Stimulated activated CD8-positive, alpha-beta memory T cell treated with anti-CD3 and anti-CD28 coated beads, Interleukin-12 subunit alpha, Interleukin-12 subunit beta, amount 100 ng/mL, for 4 hours (primary cell): Measurements from ENCODE around the gene TK2.
"Not testable (repeated sequence)": the region's sequence is repeated elsewhere in the genome, so short reads cannot be mapped to it uniquely, and the experiment has no call there.

Source experiments
- DNase-seq: peaks from one replicate; pipeline ENCODE4 v3.0.0-alpha.2; 2020; ENCODE audit warnings: low read depth

TK2 gene

DNA sequence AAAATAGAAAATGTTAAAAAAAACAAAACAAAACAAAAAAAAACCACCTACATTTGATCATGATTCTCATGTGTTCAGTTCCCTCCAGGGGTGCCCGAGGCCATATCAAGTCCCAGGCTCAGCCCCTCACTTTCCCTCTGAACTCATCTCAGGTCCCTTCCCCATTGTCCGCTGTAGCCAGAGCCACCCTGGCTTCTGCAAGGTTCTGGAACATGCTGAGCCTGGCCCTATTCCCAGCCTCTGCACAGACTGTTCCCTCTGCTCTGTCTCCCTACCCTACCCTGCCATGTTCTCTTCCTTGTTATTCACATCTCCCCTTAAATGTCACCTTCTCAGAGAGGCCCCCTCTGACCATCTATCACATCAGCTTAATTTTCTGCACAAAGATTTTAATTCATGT, 46.9 kb downstream of the TK2 start:
- no peak for DNase-seq

DNA sequence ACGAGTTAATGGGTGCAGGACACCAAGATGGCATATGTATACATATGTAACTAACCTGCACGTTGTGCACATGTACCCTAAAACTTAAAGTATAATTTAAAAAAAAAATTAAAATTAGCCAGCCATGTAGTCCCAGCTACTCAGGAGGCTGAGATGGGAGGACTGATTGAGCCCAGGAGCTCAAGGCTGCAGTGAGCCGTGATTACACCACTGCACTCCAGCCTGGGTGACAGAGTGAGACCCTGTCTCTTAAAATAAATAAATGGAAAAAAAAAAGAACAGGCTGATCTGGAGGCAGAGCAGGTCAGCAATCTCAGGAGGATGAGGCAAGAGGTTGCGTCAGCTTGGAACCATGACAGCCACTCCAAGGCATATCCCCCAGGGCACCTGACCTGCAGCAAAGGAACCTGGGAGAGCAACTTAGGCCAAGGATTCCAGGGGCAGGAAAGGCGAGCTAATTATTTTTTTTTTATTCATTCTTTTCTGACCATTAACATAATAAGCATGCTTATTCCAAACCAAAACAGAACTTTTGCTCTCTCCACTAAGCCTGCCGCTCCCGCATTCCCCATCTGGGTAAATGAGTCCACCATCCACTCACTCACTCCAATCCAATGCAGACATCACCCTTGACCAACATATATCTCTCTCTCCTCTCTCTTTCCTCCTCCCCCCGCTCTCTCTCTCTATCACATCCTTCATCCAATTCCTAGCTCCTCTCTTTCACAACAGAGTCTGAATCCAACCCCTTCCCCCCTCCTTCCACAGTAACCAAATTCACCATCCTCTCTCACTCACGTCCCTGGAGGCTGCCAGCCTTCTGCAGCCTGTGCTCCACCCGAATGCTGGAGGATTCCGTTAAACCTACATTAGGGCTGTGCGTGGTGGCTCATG, 47.7 kb downstream of the TK2 start:
- DNase-seq: no peak

DNA sequence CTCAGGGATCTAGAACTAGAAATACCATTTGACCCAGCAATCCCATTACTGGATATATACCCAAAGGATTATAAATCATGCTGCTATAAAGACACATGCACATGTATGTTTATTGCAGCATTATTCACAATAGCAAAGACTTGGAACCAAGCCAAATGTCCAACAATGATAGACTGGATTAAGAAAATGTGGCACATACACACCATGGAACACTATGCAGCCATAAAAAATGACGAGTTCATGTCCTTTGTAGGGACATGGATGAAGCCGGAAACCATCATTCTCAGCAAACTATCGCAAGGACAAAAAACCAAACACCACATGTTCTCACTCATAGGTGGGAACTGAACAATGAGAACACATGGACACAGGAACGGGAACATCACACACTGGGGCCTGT, 48.4 kb downstream of the TK2 start:
- not testable (repeated sequence) for DNase-seq

DNA sequence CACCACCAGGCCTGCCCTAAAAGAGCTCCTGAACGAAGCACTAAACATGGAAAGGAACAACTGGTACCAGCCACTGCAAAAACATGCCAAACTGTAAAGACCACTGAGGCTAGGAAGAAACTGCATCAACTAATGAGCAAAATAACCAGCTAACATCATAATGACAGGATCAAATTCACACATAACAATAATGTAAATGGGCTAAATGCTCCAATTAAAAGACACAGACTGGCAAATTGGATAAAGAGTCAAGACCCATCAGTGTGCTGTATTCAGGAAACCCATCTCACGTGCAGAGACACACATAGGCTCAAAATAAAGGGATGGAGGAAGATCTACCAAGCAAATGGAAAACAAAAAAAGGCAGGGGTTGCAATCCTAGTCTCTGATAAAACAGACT, 52.0 kb downstream of the TK2 start:
- DNase-seq: not testable (repeated sequence)

DNA sequence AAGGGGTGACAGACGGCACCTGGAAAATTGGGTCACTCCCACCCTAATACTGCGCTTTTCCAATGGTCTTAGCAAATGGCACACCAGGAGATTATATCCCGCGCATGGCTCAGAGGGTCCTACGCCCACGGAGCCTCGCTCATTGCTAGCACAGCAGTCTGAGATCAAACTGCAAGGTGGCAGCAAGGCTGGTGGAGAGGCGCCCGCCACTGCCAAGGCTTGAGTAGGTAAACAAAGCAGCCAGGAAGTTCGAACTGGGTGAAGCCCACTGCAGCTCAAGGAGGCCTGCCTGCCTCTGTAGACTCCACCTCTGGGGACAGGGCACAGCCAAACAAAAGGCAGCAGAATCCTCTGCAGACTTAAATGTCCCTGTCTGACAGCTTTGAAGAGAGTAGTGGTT, 53.7 kb downstream of the TK2 start:
- DNase-seq: not testable (repeated sequence)

DNA sequence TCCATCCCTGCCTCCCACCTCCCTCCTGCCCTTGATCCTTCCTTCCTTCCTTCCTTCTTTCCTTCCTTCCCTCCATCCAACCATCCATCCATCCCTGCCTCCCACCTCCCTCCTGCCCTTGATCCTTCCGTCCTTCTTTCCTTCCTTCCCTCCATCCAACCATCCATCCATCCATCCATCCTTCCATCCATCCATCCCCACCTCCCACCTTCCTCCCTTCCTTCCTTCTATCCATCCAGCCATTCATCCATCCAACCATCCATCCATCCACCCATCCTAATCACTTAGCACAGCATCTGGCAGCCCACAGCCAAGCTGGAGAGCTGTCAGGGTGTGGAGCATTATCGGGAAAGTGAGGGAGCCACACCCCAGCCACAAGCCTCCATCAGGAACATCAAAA, 54.5 kb downstream of the TK2 start:
- DNase-seq: no peak

DNA sequence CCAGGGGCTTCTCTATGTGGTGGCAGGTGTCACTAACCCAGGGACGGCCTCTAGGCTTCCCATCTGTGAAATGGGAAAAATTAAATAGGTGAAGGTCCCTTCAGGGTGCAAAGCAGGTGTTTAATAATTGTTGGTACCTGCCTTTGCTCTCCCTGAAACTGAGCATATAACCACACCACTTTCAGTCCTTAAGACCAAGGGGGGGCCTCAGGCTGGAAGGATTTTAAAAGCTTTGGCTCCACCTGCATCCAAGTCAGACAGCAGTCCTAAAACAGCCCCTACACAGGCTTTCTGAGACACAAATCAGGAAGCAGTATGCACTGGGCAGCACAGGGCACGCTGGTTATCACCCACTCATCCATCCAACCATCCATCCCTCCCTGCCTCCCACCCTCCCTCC, 55.0 kb downstream of the TK2 start:
- DNase-seq: no peak

DNA sequence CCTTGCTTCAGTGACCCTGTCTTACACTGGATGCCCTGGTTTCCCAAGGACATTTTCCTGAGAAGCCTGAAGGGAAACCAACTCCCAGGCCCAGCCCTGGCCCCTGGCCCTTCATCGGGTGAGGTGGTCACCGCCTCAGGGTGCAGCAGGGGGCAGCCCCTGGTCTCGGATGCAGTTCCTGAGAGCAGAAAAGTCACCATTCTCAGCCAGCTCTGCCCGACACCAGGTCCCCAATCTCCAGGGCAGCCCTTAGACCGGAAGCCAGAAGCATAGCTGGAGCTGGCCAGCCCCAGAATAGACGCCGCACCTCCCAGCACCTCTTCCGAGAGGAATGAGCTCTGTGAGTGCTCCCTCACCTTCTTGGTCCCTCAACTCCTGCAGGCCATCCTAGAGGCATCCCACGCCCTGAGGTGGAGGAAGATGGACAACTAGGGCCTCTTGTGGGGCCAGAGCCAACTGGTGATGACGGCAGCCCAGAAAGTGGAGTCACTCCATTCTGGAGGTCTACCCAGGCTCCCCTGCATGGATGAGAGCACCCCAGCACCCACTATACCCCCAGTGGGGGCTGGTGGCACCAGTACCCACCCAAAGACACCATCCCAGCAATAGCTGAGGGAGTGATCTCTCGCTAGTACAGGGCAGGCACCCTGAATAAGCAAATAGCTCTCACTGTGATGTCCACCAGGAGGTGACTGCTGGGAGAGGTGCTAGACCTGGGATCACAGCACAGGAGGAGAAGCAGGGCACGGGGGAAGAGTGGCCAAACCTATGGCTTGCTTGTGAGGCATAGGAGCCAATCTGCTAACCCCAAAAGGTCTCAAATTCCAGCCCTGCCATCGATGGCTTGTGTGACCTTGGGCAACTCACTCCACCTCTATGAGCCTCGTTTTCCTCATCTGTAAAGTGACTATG, 56.2 kb downstream of the TK2 start:
- no peak for DNase-seq

DNA sequence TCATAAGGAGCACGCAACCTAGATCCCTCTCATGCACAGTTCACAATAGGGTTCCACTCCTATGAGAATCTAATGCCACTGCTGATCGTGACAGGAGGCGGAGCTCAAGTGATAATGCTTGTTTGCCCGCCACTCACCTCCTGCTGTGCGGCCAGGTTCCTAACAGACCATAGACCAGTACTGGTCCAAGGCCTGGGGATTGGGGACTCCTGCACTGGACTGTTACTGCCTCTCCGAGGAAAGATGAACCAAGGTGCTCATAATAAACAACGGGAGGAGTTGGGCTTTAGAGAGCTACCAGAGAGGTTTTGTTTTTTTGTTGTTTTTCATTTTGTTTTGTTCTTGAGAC, 58.2 kb downstream of the TK2 start:
- DNase-seq: no peak

DNA sequence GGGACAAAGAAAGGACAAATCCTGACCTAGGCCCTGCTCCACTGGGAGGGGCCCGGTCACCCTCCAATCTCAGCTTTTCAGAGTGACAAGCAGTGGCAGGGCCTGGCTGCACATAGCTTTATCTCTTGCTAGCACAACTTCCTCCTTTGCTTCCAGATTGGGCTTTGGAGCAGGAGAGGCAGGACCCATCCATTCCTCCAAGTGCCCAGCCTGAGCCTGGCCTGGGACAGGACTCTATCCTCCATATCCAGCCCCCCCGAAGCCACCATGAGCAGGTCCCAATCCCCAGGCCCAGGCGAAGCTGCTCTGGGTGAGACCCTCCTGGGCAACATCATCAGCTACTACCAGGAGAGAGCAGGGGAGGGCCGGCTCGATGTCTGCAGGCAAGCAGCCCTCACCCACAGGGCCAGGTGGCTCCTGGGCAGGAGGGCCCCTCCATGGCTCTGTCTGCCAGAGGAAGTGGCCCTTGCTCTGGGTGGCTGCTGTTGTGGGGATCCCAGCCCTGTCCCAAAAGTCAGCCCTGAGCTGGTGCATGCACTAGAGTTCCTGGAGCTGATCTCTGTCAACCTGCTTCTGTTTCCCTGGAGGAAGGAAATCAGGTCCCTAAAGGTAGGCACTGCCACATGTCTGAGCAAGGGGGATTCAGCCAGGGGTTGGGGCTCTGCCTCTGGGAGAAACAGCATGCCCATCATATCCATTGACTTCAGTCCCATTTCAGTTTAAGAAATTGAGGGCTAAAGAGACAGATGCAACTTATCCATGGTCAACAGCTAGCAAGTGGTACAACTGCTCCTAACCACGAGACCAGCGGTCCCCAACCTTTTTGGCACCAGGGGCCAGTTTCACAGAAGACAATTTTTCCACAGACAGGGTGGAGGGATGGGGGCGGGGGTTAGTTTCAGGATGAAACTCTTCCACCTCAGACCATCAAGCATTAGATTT, 58.9 kb downstream of the TK2 start:
- DNase-seq: no peak

DNA sequence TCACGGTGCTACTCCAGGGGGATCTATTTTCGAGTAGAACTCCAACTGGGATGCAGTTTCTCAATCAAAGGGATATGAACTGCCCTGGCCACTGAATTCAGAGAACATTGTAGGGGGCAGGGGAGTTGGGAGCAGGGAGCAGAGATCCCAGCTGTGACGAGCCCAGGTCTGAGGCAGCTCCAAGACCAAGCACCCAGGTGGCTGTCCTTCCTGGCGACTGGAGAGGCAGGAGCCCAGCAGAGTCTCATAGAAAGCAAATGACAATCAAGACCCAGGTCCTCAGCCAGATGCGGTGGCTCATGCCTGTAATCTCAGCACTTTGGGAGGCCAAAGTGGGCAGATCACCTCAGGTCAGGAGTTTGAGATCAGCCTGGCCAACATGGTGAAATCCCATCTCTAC, 60.1 kb downstream of the TK2 start:
- no peak for DNase-seq

DNA sequence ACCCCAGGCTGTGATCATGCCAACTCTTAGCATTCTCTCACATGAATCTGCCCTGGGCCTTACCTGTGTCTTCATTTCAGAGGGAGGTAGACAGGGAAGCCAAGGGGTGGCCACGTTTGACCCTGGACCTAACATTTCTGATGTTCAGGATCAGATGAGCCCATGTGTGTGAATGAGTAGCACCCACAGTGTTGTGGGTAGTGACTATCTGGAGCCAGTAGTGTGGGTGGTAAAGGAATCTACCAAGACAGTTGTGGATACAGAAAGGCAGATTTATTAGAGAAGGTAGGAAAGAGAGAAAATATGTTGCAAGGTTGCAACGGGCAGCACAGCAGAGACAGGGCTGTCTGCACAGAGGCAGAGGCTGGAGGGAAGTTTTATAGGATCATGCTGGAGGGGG, 60.5 kb downstream of the TK2 start:
- no peak for DNase-seq

DNA sequence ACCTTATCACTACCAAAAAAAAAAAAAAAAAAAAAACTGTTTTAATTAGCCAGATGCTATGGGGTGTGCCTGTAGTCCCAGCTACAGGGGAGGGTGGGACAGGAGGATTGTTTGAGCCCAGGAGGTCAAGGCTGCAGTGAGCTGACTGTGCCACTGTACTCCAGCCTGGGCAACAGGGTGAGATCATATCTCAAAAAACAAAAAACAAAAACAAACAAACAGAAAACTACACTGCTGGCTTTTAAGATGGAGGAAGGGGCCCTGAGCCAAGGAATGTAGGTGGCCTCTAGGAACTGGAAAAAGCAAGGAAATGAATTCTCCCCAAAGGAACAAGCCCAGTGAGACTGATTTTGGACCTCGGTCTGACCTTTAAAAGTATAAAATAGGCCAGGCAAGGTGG, 61.4 kb downstream of the TK2 start:
- no peak for DNase-seq

DNA sequence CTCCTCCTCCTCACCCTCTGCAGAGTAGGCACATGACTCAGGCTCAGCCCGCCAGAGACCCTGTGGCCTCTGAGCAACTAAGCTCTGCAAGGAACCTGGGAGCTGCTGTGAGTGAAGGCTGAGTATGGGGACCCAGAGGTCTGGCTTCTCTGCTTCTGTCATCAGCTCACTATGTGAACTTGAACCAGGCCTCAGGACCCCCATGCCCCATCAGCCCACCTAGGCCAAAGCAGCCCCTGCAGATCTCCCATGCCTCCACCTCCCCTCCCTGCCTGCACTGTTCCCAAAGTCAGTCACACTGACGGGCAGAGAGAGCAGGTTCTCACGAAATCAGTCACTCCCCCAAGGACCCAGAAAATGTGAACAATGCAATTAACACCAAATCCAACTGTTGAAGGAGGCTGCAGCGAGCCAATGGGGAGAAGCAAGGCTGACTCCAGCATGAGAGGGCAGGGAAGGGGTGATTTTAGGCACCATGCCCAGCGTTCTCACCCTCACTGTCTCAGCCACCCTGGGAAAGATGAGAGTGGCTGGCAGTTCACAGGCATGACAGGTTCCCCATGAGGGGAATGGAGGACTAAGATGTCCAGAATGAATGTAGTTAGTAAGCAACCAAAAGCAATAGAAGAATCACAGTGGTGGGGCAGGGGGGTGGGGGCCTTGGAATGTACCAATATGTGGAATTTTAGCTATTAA, 62.2 kb downstream of the TK2 start:
- DNase-seq: no peak

DNA sequence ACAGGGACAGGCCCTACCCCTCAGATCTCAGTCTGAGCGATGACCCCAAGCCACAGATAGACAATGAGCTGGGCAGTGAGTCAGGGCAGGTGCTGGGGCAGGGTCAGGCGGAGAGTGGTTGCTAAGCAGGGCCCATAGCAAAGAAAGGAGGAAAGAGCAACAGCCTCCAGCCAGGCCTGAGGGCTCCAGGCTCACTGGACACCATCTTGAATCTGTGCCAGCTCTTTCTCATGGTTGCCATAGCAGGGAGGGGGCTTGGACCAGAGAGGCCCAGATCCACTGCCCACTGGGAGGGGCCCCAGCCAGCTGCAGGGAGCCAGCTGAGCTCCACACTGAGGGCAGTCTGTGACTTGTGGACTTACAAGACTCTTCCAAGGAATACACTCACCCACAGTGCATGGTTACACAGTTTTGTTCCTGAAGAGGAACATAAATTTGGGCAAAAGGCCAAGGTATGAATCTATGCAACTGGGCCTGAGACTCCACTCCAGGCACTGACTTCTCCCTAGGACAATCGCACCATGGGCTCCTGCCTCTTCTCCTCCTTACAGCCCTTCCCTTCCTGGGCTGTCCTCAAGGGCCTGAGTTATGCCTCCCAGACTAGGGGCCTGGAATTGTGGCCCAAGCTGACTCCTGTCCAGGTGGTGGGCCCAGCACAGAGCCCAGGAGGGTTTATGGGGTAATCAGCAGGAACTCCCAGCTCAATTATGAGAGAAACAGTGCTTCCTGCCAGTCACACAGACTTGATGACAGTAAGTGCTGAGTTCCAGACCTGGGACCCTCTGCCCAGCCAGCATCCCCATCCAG, 62.9 kb downstream of the TK2 start:
- no peak for DNase-seq

DNA sequence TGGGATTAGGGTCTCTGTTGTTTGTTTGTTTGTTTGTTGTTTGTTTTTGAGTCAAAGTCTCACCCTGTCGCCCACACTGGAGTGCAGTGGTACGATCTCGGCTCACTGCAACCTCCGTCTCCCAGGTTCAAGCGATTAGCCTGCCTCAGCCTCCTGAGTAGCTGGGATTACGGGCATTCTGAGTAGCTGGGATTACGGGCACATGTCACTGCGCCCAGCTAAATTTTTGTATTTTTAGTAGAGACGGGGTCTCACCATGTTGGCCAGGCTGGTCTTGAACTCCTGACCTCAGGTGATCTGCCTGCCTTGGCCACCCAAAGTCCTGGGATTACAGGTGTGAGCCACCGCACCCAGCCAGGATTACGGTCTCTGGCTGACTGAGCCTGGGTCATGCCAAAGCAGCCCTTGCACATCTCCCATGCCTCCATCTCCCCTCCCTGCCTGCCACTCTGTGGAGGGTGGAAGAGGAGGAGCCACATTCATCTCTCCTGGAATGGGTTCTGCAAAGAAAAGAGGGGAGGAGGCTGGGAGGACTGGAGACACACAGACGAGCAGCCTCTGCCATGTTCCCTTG, 63.6 kb downstream of the TK2 start:
- no peak for DNase-seq

DNA sequence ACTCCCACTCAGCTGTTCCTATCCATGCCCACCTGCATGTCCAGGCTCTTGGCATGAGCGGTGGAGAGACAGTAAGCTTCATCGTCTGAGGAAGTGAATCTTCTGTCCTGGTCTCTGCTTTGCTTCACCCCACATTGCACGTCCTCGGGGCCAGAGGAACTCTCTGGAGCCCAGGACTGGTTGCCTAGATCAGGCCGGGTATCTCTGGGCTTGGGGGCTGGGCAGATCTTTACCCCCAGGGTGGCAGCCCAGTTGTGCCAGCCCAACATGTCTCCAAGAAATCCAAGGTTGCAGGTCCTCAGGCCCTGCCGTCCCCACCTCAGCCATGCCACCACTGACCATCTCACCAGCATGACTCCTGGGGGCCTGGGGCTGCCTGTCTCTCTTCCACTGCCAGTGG, 64.5 kb downstream of the TK2 start:
- no peak for DNase-seq

DNA sequence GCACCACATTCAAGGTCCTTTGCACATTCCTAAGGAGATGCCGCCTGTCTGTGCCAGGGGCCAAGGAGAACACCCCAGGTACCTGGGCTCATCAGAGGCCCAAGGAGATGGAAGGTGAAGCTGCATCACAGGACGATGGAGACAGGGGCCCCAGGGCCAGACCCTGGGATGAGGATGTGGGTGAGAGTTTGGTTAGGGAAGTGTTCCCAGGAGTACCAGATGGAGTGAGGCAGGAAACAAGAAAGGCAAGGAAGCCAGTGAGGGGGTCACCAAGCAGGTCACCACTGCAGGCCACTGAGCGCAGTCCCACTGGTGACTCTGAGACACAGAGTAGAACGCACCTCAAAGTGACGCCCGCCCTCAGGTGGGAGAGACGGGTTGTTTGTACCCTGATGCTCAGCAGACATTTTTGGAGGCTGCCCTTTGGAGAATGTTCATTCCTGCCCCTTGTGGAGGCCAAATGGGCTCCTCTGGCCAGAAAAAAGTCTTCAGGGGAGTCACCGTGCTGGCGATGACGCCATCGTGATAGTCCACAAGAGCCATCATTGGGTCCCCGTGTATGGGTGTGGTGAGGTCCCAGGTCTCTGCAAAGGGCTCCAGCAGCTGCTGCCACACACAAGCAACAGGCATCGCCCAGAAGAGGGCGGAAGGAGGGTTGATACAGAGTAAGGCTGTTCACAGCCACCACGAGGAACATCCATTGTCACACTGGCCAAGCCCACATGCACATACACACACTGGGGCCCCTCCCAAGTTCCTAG, 65.3 kb downstream of the TK2 start:
- no peak for DNase-seq

DNA sequence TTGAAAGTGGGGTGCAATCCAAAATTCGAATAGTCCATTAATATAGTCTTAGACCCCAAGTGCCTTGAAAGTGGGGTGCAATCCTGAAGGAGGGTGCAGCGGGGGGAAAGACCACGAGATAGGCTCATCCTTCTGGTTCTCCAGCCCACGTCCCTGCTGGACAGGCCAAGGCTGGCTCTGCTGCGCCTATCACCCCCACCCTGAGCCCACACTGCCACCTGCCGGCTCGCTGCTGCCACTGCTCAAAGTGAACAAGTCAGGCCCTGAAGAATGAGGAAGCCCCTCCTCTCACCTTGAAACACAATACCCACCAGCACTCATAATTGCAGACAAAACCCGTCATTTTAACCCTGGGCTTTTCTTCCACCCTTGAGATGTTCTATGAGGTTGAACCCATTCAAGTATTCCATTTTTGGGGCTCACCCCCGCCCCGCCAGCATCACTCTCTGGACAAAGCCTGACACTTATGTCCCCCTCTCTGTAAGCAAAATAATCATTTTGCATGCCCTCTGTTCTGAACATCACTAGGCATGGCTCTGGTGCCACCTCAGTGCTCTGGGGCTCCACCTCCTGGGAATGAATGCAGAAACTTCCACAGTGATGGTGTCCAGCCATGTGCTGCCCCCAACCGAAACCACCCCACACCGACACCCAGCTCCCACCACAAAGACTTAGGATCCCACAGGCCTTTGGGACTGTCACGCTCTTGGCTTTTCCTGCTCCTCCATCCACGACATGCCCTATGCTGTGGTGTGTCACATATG, 66.1 kb downstream of the TK2 start:
- DNase-seq: peak; percentile 35
